GM10266 (cell line): Measurements from ENCODE around the gene TAS2R42.

Experiments
- DNase-seq: peaks from one replicate; pipeline ENCODE4 v3.0.0; 2012; ENCODE audit errors: extremely low spot score
- TF ChIP-seq, protein P1 (sequence below): IDR thresholded peaks from 2 replicates; pipeline ENCODE4 v1.5.1; 2012; ENCODE audit warnings: mild to moderate bottlenecking, low read depth; ENCODE audit not compliant: control insufficient read depth, insufficient read depth; ENCODE audit errors: missing control alignments

Gene TAS2R42

DNA sequence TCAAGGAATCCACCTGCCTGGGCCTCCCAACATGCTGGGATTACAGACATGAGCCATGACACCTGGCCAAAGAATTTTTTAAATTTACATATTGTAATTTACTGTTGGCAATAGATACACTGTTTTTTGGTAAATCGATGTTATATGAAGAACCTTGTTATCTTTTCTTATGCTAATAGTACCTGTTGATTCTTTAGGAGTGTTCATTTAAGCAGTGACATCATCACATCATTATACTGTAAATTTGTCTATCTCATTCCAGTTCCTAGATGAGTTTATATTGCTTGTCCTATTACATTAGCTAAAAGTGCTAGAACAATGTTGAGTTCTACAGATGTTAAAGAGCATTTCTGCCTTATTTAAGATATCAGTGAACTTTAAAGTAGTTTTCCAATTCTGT, 39.3 kb downstream of the TAS2R42 start:
- no peak for DNase-seq
- TF ChIP-seq, protein P1, sequence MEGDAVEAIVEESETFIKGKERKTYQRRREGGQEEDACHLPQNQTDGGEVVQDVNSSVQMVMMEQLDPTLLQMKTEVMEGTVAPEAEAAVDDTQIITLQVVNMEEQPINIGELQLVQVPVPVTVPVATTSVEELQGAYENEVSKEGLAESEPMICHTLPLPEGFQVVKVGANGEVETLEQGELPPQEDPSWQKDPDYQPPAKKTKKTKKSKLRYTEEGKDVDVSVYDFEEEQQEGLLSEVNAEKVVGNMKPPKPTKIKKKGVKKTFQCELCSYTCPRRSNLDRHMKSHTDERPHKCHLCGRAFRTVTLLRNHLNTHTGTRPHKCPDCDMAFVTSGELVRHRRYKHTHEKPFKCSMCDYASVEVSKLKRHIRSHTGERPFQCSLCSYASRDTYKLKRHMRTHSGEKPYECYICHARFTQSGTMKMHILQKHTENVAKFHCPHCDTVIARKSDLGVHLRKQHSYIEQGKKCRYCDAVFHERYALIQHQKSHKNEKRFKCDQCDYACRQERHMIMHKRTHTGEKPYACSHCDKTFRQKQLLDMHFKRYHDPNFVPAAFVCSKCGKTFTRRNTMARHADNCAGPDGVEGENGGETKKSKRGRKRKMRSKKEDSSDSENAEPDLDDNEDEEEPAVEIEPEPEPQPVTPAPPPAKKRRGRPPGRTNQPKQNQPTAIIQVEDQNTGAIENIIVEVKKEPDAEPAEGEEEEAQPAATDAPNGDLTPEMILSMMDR, result no peak

DNA sequence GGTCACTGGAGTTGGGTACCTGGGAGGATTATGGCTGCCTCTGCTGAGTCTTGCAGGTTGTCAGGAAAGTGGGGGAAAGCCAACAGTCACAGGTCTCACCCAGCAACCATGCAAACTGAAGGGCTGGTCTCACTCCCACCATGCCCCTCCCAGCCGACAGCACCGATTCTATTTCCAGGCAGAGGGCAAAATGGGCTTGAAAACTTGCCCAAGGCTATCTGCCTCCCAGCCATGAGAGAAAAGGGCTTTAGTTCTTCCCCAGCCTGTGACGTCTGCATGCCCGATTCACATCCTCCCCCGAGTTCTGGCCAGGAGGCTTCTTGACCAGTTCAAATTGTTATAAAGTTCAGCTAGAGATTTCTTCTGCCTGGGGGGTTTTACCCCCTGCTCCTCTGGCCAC, 42.4 kb downstream of the TAS2R42 start:
- TF ChIP-seq, protein P1, result no peak
- DNase-seq, result no peak

DNA sequence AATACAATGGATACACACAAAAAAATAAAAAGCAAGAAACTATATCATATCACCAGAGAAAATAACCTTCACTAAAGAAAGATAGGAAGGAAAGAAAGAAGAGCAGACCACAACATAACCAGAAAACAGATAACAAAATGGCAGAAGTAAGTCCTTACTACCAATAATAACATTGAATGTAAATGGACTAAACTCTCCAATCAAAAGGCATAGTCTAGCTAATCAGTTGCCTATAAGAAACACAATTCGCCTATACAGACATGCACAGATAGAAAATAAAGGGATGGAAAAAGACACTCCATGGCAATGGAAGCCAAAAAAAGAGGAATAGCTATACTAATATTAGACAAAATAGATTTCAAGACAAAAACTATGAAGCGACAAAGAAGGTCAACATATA, 43.4 kb downstream of the TAS2R42 start:
- TF ChIP-seq, protein P1, result no peak
- no peak for DNase-seq

DNA sequence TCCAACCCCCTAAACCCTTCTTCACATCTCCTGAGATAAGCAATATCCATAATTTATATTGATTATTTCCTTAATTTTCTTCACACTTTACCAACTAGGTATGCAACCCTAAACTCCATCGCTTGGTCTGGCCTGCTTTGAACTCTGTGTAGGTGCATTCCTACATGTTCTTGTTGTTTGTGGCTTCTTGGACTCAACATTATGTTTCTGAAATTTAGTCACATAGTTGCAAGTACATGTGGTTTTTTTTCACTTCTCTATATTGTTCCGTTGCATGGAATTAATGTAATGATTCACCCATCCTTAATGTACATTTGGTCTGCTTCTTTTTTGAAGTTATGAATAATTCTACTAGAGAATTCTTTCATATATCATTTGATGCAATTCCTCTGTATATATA, 50.7 kb downstream of the TAS2R42 start:
- TF ChIP-seq, protein P1, result no peak
- DNase-seq, result no peak
